ENCODE results near the gene EXPH5. TPM values are rescaled to one million over a fixed set of nuclear protein-coding genes. Genes with fewer than 3 reads are reported as not detected.

The EXPH5 gene
- polyA plus RNA-seq, 1 donor (not counting 4 experiments of a cell fraction or from before 2014, with no cell fraction given) = 11.7 TPM

- TF ChIP-seq EZH2 (IDR thresholded peaks at IDR 0.05; ENCODE audit: low read length) = no peak
- no peak for TF ChIP-seq CTCF (optimal IDR thresholded peaks at IDR 0.05 in 1 of 3, IDR thresholded peaks at IDR 0.05 in 1 of 3, conservative IDR thresholded peaks at IDR 0.05 in 1 of 3; ENCODE audit: extremely low read depth in 1 of 3, insufficient read depth in 2 of 3, low read length in 3 of 3)
- no peaks in the 10 kb centered on the region for H3K9me1 ChIP-seq (ENCODE audit: control insufficient read depth, extremely low read depth, insufficient read depth, low read length)
Observed at GRCh38 chr11:108561535-108561991, 32.0 kb downstream of the EXPH5 start.

GRCh38 chr11:108559904-108560303 lies 33.7 kb downstream of the EXPH5 start:
- no peak for DNase-seq (ENCODE audit: low read depth, low spot score)
- no peaks in the 10 kb centered on the region for H3K79me2 ChIP-seq (ENCODE audit: control insufficient read depth, insufficient read depth, low read length)
- no peak for FAIRE-seq
- H3K9me3 ChIP-seq (ENCODE audit: control insufficient read depth, low read depth, low read length) = no peaks in the 10 kb centered on the region
- no peak overlapping the region for H3K4me2 ChIP-seq (ENCODE audit: control insufficient read depth, extremely low read depth, insufficient read depth, low read depth, low read length)
- no peak overlapping the region for H2AFZ ChIP-seq (ENCODE audit: control insufficient read depth, low read length)
- TF ChIP-seq CTCF (optimal IDR thresholded peaks at IDR 0.05 in 1 of 3, IDR thresholded peaks at IDR 0.05 in 1 of 3, conservative IDR thresholded peaks at IDR 0.05 in 1 of 3; ENCODE audit: extremely low read depth in 1 of 3, insufficient read depth in 2 of 3, low read length in 3 of 3) (no peak), EZH2 (IDR thresholded peaks at IDR 0.05; ENCODE audit: low read length) (no peak)
- peaks cover under 1 to 15% of the 10 kb centered on the region in 2 experiments for H3K36me3 ChIP-seq (ENCODE audit: control insufficient read depth in 2 of 2, extremely low read depth in 1 of 2, insufficient read depth in 2 of 2, low read length in 2 of 2)
- H3K27ac ChIP-seq (ENCODE audit: control insufficient read depth, insufficient read depth, low read length) = no peak overlapping the region
- H4K20me1 ChIP-seq (ENCODE audit: control insufficient read depth, extremely low read depth, insufficient read depth, low read length) = no peaks in the 10 kb centered on the region
- dilution Hi-C loops (cut with MboI; ENCODE audit: extremely low pct_ligation_motif_present, low sequenced_read_pairs) = no loop called here
- H3K4me1 ChIP-seq (ENCODE audit: control insufficient read depth, extremely low read depth, insufficient read depth, low read length) = peaks cover 18% of the 10 kb centered on the region
- H3K9me1 ChIP-seq (ENCODE audit: control insufficient read depth, extremely low read depth, insufficient read depth, low read length) = no peaks in the 10 kb centered on the region
- H3K4me3 ChIP-seq (ENCODE audit: control insufficient read depth in 2 of 3, extremely low read depth in 1 of 3, insufficient read depth in 2 of 3, low read depth in 1 of 3, low read length in 3 of 3) = no peak overlapping the region
- no peaks in the 10 kb centered on the region for H3K27me3 ChIP-seq (ENCODE audit: control insufficient read depth, extremely low read depth, insufficient read depth, low read length)
- H3K9ac ChIP-seq (ENCODE audit: control insufficient read depth, extremely low read depth, insufficient read depth, low read length) = no peak overlapping the region

More at GRCh38 chr11:108561535-108561991, 32.0 kb downstream of the EXPH5 start:
- peaks cover 18% of the 10 kb centered on the region for H3K4me1 ChIP-seq (ENCODE audit: control insufficient read depth, extremely low read depth, insufficient read depth, low read length)
- no peak overlapping the region for H2AFZ ChIP-seq (ENCODE audit: control insufficient read depth, low read length)
- DNase-seq (ENCODE audit: low read depth, low spot score) = no peak
- H4K20me1 ChIP-seq (ENCODE audit: control insufficient read depth, extremely low read depth, insufficient read depth, low read length) = no peaks in the 10 kb centered on the region
- dilution Hi-C loops (cut with MboI; ENCODE audit: extremely low pct_ligation_motif_present, low sequenced_read_pairs) = no loop called here
- no peaks in the 10 kb centered on the region for H3K9me3 ChIP-seq (ENCODE audit: control insufficient read depth, low read depth, low read length)
- no peak overlapping the region for H3K27ac ChIP-seq (ENCODE audit: control insufficient read depth, insufficient read depth, low read length)
- no peak overlapping the region for H3K9ac ChIP-seq (ENCODE audit: control insufficient read depth, extremely low read depth, insufficient read depth, low read length)
- no peak overlapping the region for H3K4me3 ChIP-seq (ENCODE audit: control insufficient read depth in 2 of 3, extremely low read depth in 1 of 3, insufficient read depth in 2 of 3, low read depth in 1 of 3, low read length in 3 of 3)
- no peaks in the 10 kb centered on the region for H3K79me2 ChIP-seq (ENCODE audit: control insufficient read depth, insufficient read depth, low read length)
- H3K27me3 ChIP-seq (ENCODE audit: control insufficient read depth, extremely low read depth, insufficient read depth, low read length) = no peaks in the 10 kb centered on the region
- H3K4me2 ChIP-seq (ENCODE audit: control insufficient read depth, extremely low read depth, insufficient read depth, low read depth, low read length) = no peak overlapping the region
- FAIRE-seq = peak; percentile 13
- peaks cover 0 to 15% of the 10 kb centered on the region in 2 experiments for H3K36me3 ChIP-seq (ENCODE audit: control insufficient read depth in 2 of 2, extremely low read depth in 1 of 2, insufficient read depth in 2 of 2, low read length in 2 of 2)

Data from keratinocyte (primary cell).